ENCODE results near the gene NKD1. TPM values are rescaled to one million over a fixed set of nuclear protein-coding genes. Genes with fewer than 3 reads are reported as not detected.

Gene NKD1
- total RNA-seq, 1 donor from 2014 or later, result 1.7 TPM

- H3K27ac ChIP-seq, result no peak overlapping the region
- H3K27me3 ChIP-seq, result no peaks in the 10 kb centered on the region
- no peak for DNase-seq (ENCODE audit: extremely low spot score in 2 of 2)
- no peak for TF ChIP-seq POLR2AphosphoS5 (IDR thresholded peaks at IDR 0.05; ENCODE audit: insufficient read depth in 1 of 2, low read depth in 1 of 2)
- TF ChIP-seq POLR2A (IDR thresholded peaks at IDR 0.05), result no peak
- no peak for TF ChIP-seq CTCF (IDR thresholded peaks at IDR 0.05)
- peaks cover 12% of the 10 kb centered on the region for H3K4me1 ChIP-seq
- H3K9me3 ChIP-seq, result no peaks in the 10 kb centered on the region
- no peaks in the 10 kb centered on the region for H3K36me3 ChIP-seq
- H3K4me3 ChIP-seq, result no peak overlapping the region
- intact Hi-C loops (cut with DNase I), result loop anchor here (5.0 kb wide), 1 partner anchor 79 kb away; no protein-coding TSS in a partner anchor
Measured at GRCh38 chr16:50631249-50631984, 83.2 kb downstream of the NKD1 start.

GRCh38 chr16:50631985-50632576, 83.9 kb downstream of the NKD1 start:
- intact Hi-C loops (cut with DNase I), result loop anchor here (5.0 kb wide), 1 partner anchor 80 kb away; no protein-coding TSS in a partner anchor
- Histone ChIP-seq H3K9me3 (no peaks in the 10 kb centered on the region), H3K4me3 (no peak overlapping the region), H3K27me3 (no peaks in the 10 kb centered on the region), H3K36me3 (no peaks in the 10 kb centered on the region), H3K27ac (no peak overlapping the region), H3K4me1 (peaks cover 6% of the 10 kb centered on the region)
- TF ChIP-seq POLR2A (IDR thresholded peaks at IDR 0.05) (no peak), POLR2AphosphoS5 (IDR thresholded peaks at IDR 0.05; ENCODE audit: insufficient read depth in 1 of 2, low read depth in 1 of 2) (no peak), CTCF (IDR thresholded peaks at IDR 0.05) (no peak)
- DNase-seq (ENCODE audit: extremely low spot score in 2 of 2), result no peak

GRCh38 chr16:50632927-50633800, 85.0 kb downstream of the NKD1 start:
- Histone ChIP-seq H3K36me3 (no peaks in the 10 kb centered on the region), H3K27me3 (no peaks in the 10 kb centered on the region), H3K27ac (no peak overlapping the region), H3K9me3 (no peaks in the 10 kb centered on the region), H3K4me3 (no peak overlapping the region), H3K4me1 (no peaks in the 10 kb centered on the region)
- DNase-seq (ENCODE audit: extremely low spot score in 2 of 2), result no peak
- TF ChIP-seq POLR2AphosphoS5 (IDR thresholded peaks at IDR 0.05; ENCODE audit: insufficient read depth in 1 of 2, low read depth in 1 of 2) (no peak), CTCF (IDR thresholded peaks at IDR 0.05) (no peak), POLR2A (IDR thresholded peaks at IDR 0.05) (no peak)
- intact Hi-C loops (cut with DNase I), result loop anchor here (5.0 kb wide), 1 partner anchor 81 kb away; no protein-coding TSS in a partner anchor

- H3K36me3 ChIP-seq, result no peaks in the 10 kb centered on the region
- no peak for TF ChIP-seq POLR2AphosphoS5 (IDR thresholded peaks at IDR 0.05; ENCODE audit: insufficient read depth in 1 of 2, low read depth in 1 of 2)
- TF ChIP-seq CTCF (IDR thresholded peaks at IDR 0.05), result no peak
- TF ChIP-seq POLR2A (IDR thresholded peaks at IDR 0.05), result no peak
- DNase-seq (ENCODE audit: extremely low spot score in 2 of 2), result no peak
Measured at GRCh38 chr16:50634090-50634489, 85.9 kb downstream of the NKD1 start.

More at GRCh38 chr16:50634090-50634489, 85.9 kb downstream of the NKD1 start:
- H3K4me1 ChIP-seq, result no peaks in the 10 kb centered on the region
- H3K27me3 ChIP-seq, result no peaks in the 10 kb centered on the region
- H3K9me3 ChIP-seq, result no peaks in the 10 kb centered on the region
- no peak overlapping the region for H3K4me3 ChIP-seq
- intact Hi-C loops (cut with DNase I), result loop anchor here (5.0 kb wide), 1 partner anchor 82 kb away; no protein-coding TSS in a partner anchor
- no peak overlapping the region for H3K27ac ChIP-seq

Measured in vagina (tissue), 2 donors.